CD4-positive, alpha-beta memory T cell (primary cell): ENCODE data around the gene AKAP13. TPM values are rescaled to one million over a fixed set of nuclear protein-coding genes. Genes with fewer than 3 reads are reported as not detected.

ENCODE experiments used
- microRNA-seq: library from miRNA; unstranded; fragments of <30 nt; microRNA quantifications from one replicate; pipeline ENCODE4 v1.2.0, GENCODE V29; 2021; ENCODE audit warnings: borderline replicate concordance, borderline number of aligned reads, borderline microRNAs expressed, mixed read lengths
- polyA plus RNA-seq, 2 donors: library from polyadenylated mRNA; unstranded; fragments of 300-500 nt; fragmentation: Illumina TruSeq; gene quantifications; one replicate each; pipeline ENCODE4 v1.2.3, GENCODE V29; 2021
- total RNA-seq, 2 experiments: library from RNA; stranded (reverse); gene quantifications; one replicate each; pipeline ENCODE4 v1.2.3, GENCODE V29; 2021

Gene AKAP13
- total and polyA plus RNA-seq, 4 experiments from 2014 or later, result 68.7 to 319 (median 247) TPM

Small RNA genes within 50 kb of the gene (microRNA-seq; reads per million reads assigned to microRNA genes)
- gene MIR1276 (0.72 reads per million), gene MIR7706 (15.3 reads per million, percentile 47 among the genes with 10 or more reads in this experiment)
